Measurements from ENCODE around the gene EPHA6.

EPHA6 gene

DNA sequence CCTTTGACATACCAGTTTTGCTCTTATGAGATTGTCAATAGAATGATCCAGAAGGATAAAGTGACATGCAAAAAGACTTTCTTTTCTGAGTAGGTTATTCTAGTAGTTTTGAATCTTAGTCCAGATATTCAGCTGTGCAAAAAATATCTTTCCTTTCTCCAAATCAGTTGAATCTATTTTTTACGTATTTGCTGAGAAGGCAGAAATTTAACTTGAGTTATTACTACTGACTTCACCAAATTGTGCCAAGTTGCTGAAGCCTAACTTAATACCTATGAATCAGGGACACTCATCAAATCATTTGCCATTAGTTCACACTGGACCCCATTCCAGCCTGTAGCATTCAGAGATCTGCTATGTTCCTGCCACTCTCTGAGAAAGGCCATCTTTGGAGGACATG, 215.6 kb downstream of the EPHA6 start:
- no peak for DNase-seq

DNA sequence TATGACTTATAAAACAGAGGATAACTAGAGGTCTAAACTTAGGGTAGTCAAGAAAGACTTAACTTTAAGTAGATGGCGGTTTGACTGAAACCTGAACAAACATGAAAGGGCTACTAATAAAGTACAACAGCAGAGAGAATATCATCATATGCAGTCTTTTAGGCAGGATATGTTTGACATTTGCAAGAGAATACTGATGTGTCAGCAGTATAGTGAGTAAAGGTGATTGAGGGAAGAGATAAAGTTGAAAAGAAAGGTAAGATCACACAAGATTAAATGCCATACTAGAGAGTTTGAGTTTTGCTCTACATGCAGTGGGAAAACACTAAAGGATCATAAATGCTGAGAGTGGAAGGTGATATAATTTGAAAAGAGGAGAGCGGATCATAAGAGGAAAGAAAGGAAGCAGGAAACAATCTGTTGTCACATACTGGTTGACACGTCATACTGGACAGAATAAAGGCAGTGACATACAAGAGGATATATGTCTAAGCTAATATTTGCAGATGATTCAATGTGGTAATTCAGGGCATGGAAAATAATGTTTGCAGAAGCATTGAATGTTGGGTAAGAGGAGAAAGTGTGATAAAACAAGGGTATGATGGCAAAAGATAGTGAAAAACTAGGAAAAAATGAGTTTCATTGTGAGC, 223.0 kb downstream of the EPHA6 start:
- no peak for DNase-seq

DNA sequence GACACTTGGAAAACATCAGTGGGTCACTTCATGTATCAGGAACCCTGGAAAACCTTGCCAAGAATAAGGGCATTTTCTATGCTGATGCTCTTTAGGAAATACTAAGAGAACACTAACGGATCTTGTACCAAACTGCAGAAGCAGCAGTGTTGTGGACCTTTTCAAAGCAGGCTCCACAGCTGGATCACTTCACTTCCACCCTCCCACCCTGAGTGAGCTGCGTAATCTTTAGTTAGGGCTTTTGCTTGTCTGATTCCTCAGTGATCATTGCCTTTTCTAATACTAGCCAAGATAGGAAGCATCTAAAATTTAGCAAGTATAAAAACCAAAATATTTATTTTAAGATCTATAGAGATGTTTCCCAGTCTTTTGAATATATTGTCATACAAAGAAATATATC, 229.0 kb downstream of the EPHA6 start:
- no peak for DNase-seq

DNA sequence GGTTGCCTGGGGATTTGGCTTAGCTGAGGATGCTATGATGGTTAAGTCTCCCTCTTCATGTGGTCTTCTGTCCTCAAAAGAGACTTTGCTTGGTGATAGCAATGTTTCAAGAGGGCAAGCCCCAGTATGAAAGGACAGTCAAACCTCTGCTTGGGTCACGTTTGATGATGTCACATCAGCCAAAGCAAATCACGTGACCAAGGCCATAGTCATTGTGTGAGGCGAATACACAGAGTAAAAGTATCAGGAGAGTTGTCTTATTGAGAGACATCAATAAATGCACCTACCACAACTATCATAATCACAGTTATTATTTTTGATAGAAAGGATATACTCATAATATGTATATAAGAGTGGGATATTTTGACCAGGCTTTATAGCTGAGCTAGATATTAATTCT, 243.0 kb downstream of the EPHA6 start:
- no peak for DNase-seq

DNA sequence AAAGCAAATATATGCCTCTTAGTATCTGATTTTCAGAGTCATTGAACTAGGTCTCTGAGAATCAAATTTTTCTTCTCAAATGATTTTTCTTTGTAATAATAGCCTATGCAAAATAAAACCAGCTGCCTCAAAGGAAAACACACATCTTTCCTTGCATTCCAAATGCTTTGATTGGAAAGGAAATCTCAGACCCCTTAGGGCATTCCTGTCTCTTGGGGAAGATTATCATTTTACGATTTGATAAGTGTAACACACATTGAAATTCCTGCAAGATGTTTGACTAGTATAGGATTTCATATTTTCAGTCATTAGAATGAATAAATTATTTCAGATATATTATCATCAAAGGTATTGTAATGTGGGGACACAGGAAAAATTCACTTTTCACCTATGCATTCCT, 244.8 kb downstream of the EPHA6 start:
- no peak for DNase-seq

DNA sequence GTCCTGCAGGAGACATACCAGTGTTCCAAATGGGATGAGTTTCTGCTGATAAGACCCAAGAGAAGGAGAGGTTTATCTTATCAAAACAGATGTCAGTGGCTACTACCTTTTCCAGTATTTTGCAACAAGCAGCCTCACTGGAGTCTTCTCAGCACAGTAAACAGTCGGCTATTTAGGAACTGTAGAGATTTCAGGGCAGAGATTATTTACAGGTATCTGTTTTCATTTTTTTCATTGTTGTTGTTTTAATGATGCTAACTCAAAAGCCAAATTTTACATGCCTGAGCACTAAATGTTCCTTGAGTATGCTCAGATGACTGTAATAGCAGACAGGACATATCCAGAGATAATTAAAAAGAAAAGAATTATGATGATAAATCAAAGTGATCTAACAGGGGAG, 252.1 kb downstream of the EPHA6 start:
- no peak for DNase-seq

DNA sequence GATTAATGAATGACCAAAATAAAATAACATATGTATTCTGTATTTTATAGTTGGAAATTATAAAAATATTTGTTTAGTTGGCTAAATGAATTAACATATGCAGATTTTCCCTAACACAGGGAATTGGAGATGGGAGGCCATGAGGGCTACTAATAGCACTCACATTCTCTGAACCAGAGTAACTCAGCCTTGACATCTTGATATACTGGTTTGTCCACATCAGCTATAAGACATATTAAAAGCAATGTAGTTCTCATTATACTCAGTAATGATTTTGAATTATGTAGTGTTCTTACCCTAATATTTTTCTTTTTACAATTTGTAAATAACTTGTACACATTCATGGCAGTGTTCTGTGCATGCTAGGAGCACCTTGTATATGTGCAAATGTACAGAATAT, 255.9 kb downstream of the EPHA6 start:
- DNase-seq, result no peak

DNA sequence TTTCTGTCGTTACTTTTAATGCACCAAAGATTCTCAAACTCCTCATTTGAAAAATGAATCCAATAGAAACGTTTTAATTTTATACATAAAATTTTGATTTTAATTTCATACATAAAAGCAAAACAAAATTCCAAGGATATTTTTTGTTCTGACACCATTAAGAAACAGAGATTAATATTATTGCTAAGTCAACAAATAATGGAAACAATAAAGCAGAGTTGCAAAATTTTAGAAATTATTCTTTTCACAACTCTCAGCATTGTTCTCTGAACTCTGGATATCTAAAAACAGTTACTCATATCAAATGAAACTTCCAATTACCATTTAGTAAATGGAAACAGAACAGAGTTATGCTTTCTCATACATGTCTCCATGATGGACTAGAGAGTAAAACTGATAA, 260.2 kb downstream of the EPHA6 start:
- no peak for DNase-seq

DNA sequence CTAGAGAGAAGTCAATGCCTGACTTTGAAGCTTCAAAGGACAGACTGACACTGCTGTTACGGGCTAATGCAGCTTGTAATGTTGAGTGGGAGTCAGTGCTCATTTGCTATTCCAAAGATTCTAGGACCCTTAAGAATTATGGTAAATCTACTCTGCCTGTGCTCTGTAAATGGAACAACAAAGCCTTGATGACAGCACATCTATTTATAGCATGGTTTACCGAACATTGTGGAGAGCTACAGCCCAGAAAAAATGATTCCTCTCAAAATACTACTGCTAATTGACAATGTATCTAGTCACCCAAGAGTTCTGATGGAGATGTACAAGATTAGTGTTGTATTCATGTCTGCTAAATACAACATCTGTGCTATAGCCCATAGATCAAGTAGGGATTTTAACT, 262.3 kb downstream of the EPHA6 start:
- DNase-seq, result no peak

DNA sequence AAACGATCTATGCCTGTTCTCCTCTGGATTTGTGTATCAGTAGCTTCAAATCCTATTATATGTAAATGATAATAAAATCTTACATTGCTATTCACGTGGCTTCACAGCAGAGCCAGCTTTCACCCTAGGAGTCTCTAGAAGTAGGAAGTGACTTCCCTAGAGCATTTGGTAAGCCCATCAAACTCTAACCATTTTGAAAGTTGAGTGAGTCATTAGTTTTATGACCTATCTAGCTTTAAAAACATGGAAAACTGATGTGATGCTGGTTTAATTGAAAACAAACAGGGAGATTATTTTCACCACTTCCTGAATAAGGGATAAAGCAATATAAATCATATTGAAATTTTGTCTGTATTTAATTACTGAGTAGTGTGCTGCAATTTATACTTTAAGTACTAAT, 275.2 kb downstream of the EPHA6 start:
- no peak for DNase-seq

DNA sequence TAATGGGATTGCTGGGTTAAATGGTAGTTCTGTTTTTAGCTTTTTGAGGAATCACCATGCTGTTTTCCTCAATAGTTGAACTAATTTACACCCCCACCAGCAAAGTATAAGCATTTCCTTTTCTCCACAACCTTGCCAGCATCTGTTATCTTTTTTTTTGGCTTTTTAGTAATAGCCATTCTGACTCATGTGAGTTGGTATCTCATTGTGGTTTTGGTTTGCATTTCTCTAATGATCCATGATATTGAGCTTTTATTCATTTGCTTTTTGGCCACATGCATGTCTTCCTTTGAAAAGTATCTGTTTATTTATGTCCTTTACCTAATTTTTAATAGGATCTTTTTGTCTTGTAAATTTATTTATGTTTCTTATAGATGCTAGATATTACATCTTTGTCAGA, 288.2 kb downstream of the EPHA6 start:
- no peak for DNase-seq

DNA sequence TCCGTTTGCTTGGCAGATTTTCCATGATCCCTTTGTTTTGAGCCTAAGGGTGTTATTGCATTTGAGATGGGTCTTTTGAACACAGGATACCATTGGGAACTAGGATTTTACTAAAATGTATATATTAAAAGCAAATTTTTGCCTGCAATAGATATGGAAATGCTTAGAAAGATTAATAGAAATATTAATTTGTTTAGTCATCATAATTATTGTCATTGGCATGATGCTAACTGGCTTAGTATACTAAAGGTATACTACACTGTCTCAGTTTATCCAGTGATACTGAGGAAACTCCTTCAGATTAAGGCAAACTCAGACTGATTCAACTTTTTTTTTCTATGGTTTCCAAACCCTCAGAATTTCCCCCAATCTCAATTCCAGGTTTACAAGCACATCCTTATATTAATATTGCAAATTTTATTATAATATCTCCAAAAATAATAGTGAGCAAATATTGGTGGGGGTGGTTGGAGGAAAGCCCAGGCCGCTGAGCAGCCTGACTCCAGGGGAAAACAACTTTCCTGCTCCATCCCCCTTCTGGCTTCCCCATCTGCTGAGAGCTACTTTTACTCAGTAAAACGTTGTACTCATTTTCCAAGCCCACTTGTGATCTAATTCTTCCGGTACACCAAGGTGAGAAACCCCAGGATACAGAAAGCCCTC, 291.7 kb downstream of the EPHA6 start:
- no peak for DNase-seq

DNA sequence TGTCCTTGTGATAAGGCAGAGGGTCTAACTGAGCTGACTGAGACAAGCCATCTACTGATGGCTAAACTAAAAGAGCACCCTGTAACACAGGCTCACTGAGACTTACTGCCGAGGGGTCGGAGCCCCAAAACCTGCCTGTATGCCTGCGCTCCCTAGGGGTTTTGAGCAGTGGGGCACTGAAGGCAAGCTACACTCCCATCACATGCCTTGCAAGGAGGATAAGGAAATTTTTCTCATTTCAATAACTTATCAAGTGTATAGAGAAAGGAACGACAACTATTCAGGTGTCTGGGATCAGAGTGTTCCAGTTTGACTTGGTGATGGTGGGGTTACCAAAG, 292.2 kb downstream of the EPHA6 start:
- no peak for DNase-seq

DNA sequence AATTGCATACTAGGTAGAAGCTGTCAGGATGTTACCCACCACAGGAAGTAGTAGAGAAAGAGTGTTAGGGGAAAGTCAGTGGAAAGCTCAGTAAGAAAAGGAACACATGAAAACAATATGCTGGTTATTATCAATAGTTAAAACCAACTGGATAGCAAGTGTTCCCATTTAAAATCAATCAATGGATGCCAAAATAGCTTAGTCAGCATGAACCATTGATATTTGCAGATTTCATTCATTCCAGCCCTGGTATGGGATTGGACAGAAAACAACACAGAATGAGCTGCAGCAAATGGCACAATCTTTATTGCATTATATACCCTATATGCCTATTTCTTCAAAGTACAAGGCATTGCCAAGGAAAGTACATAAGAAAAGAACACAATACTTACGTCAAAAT, 293.7 kb downstream of the EPHA6 start:
- no peak for DNase-seq

DNA sequence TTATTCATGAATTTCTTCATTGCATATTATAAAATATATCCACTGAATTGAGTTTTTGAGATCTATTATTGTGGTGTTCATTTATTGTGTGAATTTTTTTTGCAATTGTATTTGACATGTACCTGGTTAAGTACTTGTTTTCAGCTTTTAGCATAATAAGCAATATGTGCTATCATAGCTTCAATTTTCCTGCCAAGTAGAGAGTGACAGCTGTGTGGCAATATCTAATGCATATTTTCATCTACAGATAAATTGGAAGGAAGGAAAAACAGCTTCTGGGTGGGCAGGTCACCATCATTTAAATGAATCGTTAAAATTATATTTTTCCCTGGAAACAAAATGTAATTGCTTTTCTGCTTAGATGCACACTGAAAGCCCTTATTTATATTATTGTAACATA, 296.9 kb downstream of the EPHA6 start:
- no peak for DNase-seq

DNA sequence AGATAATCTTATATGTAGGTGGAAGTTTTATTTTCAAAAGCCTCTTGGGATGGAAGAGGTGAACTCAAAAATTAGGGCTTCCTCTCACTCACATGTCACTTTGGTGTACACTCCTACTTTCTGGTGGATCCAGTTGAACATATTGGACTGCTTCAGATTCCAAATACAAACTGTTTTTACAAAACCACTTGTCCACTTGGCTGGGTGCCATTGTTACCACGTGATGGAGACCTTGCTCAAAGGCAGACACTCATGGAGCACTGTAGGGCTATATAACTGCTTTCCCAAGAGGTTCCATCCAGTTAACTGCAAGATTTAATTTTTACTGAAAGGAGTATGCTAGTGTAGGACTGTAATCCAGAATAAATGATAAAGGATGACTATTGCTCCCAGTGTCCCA, 307.0 kb downstream of the EPHA6 start:
- DNase-seq, result no peak

DNA sequence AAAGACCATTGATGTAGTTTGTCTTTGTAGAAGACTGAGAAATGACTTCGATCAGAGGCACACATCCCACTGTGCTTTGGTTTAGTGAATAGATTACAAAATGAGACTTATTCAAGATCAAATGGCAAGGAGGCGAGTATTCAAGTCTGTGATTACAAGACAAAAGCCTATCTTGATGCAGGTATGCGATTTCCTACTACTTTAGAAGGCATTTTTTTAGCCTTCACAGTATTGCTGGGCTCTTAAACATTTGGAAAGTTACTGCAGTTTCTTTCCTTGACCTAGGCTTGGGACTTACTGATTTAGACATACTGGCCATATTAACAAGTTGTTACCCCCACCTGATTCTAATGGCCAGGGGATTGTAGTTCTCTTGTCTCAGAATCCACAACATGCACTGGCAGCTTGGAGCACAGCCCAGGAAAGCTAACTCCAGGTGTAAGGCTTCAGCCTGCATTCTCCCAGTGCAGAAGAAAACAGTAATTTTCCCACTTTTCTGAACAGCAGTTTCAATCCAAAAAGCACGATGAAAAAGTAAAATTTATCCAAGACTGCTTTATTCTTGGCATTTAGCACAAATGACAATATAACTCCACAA, 311.6 kb downstream of the EPHA6 start:
- no peak for DNase-seq

DNA sequence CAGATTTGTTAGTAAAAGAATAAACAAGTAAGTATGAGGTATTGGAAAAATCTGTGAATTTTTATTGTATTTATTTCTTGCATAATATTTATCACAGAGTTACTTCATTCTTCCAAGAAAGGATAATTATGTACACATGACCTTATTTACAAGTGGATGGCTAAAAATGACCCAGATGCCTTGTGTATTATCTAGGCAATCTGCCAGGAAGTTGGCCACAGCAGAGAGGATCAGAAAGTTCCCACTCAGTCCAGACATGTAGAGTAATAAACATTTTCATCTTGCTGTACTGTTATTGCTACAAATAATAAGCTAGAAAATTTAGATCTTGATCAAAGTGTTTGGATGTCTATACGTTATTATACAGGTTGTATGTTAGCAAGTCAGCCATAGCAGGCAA, 317.1 kb downstream of the EPHA6 start:
- no peak for DNase-seq

DNA sequence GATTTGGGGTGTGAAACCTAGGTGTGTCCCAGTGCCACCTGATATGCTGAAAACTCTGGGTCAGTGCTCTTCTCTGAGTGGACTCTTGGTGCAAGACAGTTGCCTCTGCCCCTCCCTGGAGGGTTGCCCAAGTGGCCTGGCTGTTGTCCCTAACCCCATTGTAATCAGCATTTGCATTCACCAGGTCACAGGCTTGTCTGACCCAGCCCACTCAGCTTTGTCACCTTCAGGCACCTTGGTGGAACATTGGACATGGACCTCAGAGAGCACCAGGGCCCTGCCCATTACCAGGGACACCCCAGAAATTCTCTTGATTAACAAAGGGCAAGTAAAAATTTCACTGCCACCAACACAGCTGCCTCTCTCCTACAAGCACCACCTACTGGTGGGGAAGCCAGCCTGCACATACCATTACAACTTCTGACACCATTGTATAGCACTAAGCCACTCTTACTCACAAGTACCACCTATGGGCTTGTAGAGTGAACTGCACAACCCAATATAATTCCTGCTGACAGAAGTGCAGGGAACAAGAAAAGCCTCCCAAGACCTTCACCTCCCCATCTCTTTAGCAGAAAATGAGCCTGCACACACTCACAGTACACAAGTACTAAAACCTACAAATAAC, 324.6 kb downstream of the EPHA6 start:
- DNase-seq, result no peak

DNA sequence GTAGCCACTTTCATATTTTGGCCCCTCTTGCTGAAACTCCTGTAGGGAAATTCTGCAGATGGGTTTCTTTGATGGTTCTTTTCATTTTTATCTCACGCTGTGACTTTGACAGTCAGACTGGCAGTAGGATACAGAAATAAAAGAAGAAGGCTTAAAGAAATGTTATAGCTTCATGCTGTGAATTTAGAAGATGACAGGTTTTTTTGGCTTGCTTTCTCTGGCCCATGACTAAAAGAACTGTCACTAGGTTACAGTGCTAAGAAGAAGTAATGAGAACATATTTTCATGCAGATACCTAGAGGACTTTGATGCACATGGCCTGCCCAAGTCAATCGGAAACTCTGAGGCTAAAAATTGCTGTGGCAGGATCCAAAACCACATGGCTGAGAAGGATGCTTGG, 334.5 kb downstream of the EPHA6 start:
- DNase-seq, result no peak

DNA sequence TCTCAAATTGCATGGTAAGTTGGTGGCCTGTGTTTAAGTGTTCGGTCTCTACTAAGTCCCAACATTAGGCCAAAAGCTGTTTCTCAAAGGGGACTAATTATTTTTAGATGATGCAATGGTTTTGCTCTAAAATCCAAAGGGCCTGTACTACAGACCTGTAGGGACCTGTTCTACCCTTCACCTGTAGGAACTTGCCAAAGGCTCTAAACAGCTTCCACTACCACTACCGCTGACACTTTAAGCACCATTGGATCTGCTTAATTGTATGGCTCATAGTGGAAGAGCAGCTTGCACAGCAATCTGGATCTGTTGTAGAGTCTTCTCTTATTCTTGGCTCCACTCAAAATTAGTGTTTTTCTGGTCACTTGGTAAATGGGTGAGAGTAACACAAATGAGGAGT, 346.8 kb downstream of the EPHA6 start:
- DNase-seq, result no peak

DNA sequence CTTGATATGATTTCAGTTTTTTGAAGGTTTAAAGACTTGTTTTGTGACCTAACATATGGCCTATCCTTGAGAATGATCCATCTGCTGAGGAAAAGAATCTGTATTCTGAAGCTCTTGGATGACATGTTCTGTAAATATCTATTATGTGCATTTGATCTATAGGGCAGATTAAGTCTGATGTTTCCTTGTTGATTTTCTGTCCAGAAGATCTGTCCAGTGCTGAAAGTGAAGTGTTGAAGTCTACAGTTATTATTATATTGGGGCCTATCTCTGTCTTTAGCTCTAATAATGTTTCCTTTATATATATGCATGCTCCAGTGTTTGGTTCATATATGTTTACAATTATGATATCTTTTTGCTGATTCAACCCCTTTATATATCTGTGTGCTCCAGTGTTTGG, 362.8 kb downstream of the EPHA6 start:
- no peak for DNase-seq

DNA sequence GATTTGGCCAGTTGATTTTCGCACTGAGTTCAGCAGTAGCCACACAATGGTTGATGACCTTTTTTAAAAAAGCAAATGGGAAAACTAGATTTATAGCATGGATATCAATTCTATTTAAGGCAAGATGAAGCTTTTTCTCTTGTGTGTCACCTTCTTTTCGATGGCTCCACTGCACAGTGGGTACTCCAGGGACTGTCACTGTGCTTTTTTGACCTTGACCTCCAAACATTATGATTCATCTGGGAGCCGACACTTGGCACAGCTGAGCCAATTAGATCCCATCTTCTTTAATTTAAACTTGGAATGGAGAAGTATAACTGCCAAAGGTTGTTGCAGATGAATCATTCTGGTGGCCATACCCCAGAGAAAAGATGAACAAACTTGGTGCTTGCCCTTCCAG, 367.3 kb downstream of the EPHA6 start:
- no peak for DNase-seq

DNA sequence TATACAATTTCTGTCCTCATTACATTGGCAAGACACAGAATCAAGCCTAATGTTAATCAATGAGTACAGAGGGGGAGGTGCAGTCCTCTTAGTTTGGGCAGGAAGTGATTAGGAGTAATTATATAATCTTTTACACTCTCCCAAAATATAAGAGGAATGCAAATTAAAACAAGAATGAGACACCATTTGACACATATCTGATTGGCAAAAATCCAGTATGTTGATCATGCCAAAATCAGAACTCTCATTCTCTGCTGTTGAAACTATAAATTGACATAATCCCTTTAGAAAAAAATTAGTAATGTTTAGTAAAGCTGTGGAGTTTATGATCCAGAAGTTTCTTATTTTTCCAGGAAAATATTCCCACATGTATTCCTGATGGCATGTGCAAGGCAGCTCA, 373.4 kb downstream of the EPHA6 start:
- no peak for DNase-seq
